ENCODE results near the gene ERBIN.
"Not testable (repeated sequence)": the region's sequence is repeated elsewhere in the genome, so short reads cannot be mapped to it uniquely, and the experiment has no call there.

ERBIN gene

DNA sequence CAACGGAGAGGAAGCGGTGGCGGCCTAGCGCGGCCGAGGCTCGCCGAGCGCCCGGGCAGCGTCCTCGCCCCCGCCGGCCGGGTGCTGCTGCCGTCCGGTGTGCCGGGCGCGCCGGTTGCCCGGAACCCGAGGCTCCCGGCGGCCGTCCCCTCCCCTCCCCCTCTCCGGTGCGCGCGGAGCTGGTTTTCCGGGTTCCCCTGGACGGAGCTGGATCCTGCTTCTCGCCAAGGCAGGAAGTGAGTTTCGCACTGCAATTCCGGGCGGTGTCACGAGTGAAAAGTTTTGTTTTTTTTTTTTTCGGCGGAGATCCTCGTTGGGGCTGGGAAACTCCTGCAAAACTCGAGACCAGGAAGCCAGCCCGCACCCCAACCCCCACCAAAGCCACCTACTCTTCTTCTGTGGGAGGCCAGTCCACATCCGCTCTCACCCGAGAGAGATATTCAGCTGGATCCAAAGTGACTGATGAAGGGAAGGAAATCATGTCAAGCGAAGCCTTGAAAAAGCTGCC, at the start of gene ERBIN:
Gene ERBIN, plus strand, starts transcription at position 300 of the 508 bp plus-strand sequence. CDS start 66,144 bp downstream, outside the sequence.
- DNase-seq (ENCODE audit: low read depth in 3 of 3), result peak; percentile 40 to 53 (median 51)

GRCh38 chr5:65876970-65877369, 49.4 kb upstream of the ERBIN start:
- DNase-seq (ENCODE audit: low read depth in 3 of 3), result no peak

DNA sequence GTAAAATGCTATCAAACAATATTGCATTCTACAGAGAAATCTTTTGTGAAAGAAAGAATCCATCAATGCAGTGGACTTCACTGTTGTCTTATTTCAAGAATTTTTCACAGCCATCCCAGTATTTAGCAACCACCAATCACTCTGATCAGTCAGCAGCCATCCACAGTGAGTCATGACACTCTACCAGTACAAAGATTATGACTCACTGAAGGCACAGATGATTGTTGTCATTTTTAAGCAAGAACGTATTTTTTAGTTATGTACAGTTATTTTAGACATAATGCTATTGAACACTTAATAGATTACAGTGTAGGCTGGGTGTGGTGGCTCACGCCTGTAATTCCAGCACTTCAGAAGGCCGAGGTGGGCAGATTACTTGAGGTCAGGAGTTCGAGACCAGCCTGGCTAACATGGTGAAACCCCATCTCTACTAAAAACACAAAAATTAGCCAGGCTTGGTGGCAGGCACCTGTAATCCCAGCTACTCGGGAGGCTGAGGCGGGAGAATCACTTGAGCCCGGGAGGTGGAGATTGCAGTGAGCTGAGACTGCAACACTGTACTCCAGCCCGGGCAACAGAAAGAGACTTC, 46.6 kb upstream of the ERBIN start:
- not testable (repeated sequence) for DNase-seq (ENCODE audit: low read depth in 3 of 3)

GRCh38 chr5:65880496-65881072, 45.8 kb upstream of the ERBIN start:
- DNase-seq (ENCODE audit: low read depth in 3 of 3), result no peak

- DNase-seq (ENCODE audit: low read depth in 3 of 3), result no peak
Observed at GRCh38 chr5:65882278-65882677, 44.1 kb upstream of the ERBIN start.

DNA sequence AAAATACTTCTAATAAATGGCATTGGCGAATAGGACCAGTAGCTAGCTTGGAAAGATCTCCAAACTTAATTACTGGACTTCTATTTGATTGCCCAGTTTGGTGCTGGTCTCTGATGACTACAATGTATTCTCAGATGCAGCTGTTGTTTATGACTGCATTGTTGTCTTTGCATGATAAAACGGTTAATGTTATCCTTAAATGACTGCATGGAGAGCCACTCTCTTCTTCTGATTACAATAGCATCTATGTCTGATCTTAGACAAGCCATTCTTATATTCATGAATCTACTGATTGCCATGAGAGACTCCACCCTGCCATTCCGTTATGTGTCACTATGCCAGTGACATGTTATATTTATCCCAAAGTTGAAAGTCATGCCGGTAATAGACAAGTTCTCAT, 42.9 kb upstream of the ERBIN start:
- DNase-seq (ENCODE audit: low read depth in 3 of 3), result no peak

GRCh38 chr5:65886387-65886786, 40.0 kb upstream of the ERBIN start:
- no peak for DNase-seq (ENCODE audit: low read depth in 3 of 3)

DNA sequence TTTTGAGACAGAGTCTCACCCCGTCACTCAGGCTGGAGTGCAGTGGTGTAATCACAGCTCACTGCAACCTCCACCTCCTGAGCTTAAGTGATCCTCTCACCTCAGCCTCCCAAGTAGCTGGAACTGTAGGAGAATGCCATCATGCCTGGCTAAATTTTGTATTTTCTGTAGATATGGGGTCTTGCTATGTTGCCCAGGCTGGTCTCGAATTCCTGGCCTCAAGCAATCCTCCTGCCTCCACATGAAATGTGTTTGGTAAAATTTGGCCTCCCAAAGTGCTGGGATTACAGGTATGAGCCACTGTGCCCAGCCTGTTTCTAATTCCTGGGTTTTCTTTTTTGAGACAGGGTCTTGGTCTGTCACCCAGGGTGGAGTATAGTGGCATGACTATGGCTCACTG, 34.4 kb upstream of the ERBIN start:
- not testable (repeated sequence) for DNase-seq (ENCODE audit: low read depth in 3 of 3)

DNA sequence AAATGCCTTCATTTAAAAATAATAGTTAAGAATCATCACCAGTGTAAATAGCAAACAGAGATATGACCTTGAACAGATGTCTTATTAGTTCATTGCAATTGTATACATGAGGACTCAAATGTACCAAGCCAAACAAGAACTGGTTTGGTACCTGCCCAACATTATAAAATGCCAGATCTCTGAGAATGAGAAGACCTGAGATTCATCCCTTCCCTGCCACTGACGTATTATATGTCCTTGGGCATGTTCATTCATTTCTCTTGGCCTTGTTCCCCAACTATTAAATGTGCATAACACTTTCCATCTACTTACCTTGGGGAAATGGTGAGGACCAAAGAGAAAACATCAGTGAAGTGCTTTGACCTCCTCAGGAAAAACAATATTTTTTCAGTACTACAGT, 33.6 kb upstream of the ERBIN start:
- DNase-seq (ENCODE audit: low read depth in 3 of 3), result no peak

DNA sequence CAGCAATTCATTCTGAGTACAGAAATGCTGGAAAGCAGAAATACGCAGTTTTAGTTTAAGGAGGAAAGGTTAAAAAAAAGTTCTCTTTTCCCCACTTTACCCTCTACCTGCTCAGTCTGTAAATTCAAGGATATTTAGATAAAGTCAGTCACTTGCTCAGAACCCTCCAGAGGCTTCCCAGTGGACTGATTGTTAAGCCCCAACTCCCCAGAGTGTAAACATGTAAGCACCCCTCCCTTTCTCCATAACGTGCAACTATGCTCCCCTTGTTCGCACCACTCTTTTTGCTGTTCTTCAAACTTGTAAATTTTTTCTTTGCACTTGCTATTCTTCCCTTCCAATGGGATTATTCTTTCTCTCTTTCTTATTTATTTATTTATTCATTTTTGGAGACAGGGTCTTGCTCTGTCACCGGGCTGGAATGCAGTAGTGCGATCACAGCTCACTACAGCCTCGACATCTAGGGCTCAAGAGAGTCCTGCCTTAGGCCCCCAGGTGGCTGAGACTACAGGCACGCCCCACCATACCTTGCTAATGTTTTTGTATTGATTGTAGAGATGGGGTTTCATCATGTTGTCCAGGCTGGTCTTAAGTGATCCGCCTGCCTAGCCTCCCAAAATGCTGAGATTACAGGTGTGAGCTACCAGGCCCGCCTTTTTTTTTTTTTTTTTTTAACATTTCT, 32.5 kb upstream of the ERBIN start:
- no peak for DNase-seq (ENCODE audit: low read depth in 3 of 3)

GRCh38 chr5:65895891-65896290, 30.5 kb upstream of the ERBIN start:
- DNase-seq (ENCODE audit: low read depth in 3 of 3), result no peak

GRCh38 chr5:65900746-65901145, 25.6 kb upstream of the ERBIN start:
- DNase-seq (ENCODE audit: low read depth in 3 of 3), result no peak

DNA sequence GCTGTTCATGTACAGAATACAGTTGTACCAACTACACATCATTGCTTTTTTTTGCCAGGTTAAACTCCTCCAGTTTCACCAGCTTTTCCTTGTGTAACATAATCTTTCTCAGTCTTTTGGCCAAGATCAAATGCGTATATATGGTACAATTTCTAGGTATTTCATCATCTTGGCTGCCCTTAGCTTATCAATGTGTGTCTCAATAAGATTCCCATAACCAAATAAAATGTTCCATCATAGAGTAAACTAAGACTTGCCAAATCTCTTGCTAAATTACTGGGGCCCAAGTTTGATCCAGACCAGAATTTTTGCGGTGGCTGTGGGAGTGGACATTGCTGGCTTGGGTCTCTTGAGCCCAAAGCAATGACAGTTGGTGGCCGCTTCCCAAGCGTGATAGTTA, 24.3 kb upstream of the ERBIN start:
- no peak for DNase-seq (ENCODE audit: low read depth in 3 of 3)

DNA sequence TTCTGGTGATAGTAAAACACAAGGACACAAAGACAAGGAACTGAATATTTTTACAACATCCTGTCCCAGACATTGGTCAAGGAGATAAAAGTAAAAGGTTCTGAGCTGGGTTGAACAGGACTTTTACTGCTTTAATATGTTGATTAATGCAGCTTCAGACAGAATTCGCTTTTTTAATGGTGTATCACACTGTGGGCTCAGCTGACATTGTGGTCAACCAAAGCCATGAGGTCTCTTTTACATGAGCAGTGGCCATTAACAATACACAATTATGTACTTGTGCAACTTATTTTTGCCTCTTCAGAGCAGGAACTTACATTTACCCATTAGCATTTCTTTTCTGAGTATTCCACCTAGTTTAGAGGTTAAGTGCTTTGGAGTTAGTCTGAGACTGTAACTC, 22.8 kb upstream of the ERBIN start:
- no peak for DNase-seq (ENCODE audit: low read depth in 3 of 3)

DNA sequence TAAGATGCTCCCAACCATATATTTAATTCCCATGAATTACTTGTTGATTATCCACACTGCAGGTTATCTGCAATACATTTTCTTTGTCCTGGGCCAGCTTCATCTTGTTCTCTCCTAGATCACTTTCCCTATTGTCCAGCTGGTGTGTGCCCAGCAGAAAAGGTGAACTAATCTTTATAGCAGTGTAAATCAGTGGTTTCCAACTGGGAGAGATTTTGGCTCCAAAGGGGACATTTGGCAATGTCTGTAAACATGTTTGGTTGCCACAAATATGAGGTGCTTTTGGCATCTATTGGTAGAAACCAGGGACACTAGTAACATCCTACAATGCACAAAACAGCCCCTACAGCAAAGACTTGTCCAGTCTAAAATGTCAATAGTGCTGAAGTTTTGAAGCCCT, 20.1 kb upstream of the ERBIN start:
- DNase-seq (ENCODE audit: low read depth in 3 of 3), result no peak

DNA sequence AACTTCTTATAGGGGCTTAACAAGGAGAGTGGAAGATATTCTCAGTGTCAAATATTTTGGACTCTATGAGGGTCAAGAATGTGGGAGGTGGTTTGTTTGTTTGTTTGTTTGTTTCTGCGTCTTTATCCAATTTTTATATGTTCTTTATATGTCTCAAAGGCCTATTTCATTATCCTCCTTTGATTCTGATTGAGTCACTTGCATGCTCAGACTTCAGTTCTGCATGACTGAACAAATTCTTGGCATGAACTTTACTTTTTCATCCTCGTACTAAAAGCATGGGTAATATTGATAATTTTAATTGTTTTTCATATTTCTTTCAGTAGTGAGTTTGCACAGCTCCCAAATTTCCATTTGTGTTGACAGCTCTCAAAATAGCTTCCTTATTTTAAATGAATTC, 19.2 kb upstream of the ERBIN start:
- DNase-seq (ENCODE audit: low read depth in 3 of 3), result no peak

GRCh38 chr5:65910711-65911110, 15.7 kb upstream of the ERBIN start:
- no peak for DNase-seq (ENCODE audit: low read depth in 3 of 3)

- DNase-seq (ENCODE audit: low read depth in 3 of 3), result no peak
Observed at GRCh38 chr5:65912311-65912710, 14.1 kb upstream of the ERBIN start.

- no peak for DNase-seq (ENCODE audit: low read depth in 3 of 3)
Observed at GRCh38 chr5:65913519-65913918, 12.9 kb upstream of the ERBIN start.

- DNase-seq (ENCODE audit: low read depth in 3 of 3), result no peak
Observed at GRCh38 chr5:65914641-65915196, 11.7 kb upstream of the ERBIN start.

GRCh38 chr5:65915661-65916060, 10.7 kb upstream of the ERBIN start:
- DNase-seq (ENCODE audit: low read depth in 3 of 3), result not testable (repeated sequence)

DNA sequence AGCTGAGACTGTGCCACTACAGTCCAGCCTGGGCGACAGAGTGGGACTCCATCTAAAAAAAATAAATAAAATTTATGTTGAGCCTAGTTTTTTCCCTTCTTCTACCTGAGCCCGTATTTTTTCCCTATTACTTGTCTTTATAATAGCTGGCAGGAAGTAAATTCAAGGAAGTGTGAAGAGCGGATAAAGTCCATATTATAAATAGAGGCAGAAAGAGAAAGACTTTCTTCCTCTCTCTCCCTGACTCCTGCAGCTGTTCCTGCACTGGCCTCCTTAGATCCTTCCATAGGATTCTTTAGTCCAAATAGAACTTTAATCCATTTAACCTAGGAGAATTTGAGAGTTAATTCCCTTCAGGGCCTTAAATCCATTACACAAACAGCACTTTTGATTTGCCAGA, 10.3 kb upstream of the ERBIN start:
- DNase-seq (ENCODE audit: low read depth in 3 of 3), result no peak

DNA sequence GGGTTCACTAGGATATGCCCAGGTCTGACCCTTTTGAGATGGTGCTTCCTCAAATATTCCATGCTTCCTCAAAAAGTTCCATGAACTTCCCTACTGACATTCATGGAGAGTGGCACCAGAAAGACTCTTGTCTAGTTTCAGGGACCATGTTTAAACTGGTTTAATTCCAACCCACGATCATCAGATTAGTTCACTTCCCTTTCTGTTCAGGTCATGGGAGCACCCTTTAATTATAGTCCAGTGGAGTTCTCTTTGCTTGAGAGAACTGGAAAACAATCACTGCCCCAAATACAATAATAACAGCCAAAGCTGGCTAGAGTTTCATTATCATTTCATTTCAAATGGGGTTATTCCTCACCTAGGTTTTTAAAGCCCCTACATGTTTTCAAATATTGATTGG, 9.7 kb upstream of the ERBIN start:
- DNase-seq (ENCODE audit: low read depth in 3 of 3), result no peak
